Measurements from ENCODE around the gene OTOS. TPM values are rescaled to one million over a fixed set of nuclear protein-coding genes. Genes with fewer than 3 reads are reported as not detected.

Gene OTOS
- total and polyA plus RNA-seq, 2 of the 4 experiments (the other 2 are of a cell fraction) = 0.34 TPM; not detected in 1

- peak overlapping the region; percentile 54 for H2AFZ ChIP-seq (replicated peaks; ENCODE audit: low read length, poor library complexity)
- H3K9ac ChIP-seq (ENCODE audit: low read depth, low read length) = no peak overlapping the region
- no peak overlapping the region for H4K5ac ChIP-seq (ENCODE audit: low read depth, low read length)
- no peaks in the 10 kb centered on the region for H3K36me3 ChIP-seq (ENCODE audit: control insufficient read depth, insufficient read depth, low read length)
- no peak overlapping the region for H2BK15ac ChIP-seq (ENCODE audit: low read depth, low read length)
- no peak overlapping the region for H3K4me3 ChIP-seq (ENCODE audit: insufficient read depth, low read depth, low read length)
- ChIA-PET CTCF (interaction anchor here (1.0 to 1.1 kb wide), 3 partner anchors 9 to 74 kb away, joined by 3 read pairs; no protein-coding TSS in a partner anchor), POLR2A (ENCODE audit: unreplicated experiment) (no interaction called here)
- no peaks in the 10 kb centered on the region for H3K79me1 ChIP-seq (ENCODE audit: low read depth in 1 of 2, low read length in 2 of 2)
- WGBS, 2 experiments (ENCODE audit: extremely low coverage in 2 of 2, insufficient read length in 1 of 2) = no CpG with 5 or more reads among the region's 6 CpGs
- H3K27ac ChIP-seq (ENCODE audit: insufficient read depth, low read length) = no peak overlapping the region
- H2BK20ac ChIP-seq (ENCODE audit: low read depth, low read length) = no peak overlapping the region
- peak overlapping the region; percentile 36; the same call in 1 of the 2 replicates for H3K4me2 ChIP-seq (ENCODE audit: low read depth, low read length)
- H4K8ac ChIP-seq (ENCODE audit: low read depth in 2 of 2, low read length in 2 of 2) = no peak overlapping the region
- dilution Hi-C loops (cut with HindIII; ENCODE audit: low sequenced_read_pairs, unreplicated experiment) (no loop called here), in situ Hi-C loops (cut with MboI; ENCODE audit: low sequenced_read_pairs) (no loop called here), intact Hi-C loops (cut with micrococcal nuclease) (no loop called here)
- no peak overlapping the region for H2BK120ac ChIP-seq (ENCODE audit: low read depth, low read length)
- H3K9me3 ChIP-seq (ENCODE audit: control insufficient read depth, insufficient read depth, low read length) = peaks cover 4% of the 10 kb centered on the region; the same call in 1 of the 2 replicates
- H3K27me3 ChIP-seq (ENCODE audit: control insufficient read depth, insufficient read depth, low read length) = peaks cover 53% of the 10 kb centered on the region
- BruUV-seq (replicated peaks) = no TSS peak
- no peak overlapping the region for H2BK5ac ChIP-seq (ENCODE audit: low read depth, low read length, poor library complexity, severe bottlenecking)
- ATAC-seq (ENCODE audit: low read depth) = peak; percentile 88
- no peak overlapping the region for H3K14ac ChIP-seq (replicated peaks; ENCODE audit: low read depth, low read length)
- H3K4me1 ChIP-seq (ENCODE audit: control insufficient read depth, insufficient read depth, low read length) = peaks cover 3% of the 10 kb centered on the region; the same call in 1 of the 2 replicates
- H3K56ac ChIP-seq (ENCODE audit: extremely low read depth, insufficient read depth, low read length) = no peak overlapping the region
- H4K20me1 ChIP-seq (ENCODE audit: insufficient read depth, low read length) = no peaks in the 10 kb centered on the region
- H2AK9ac ChIP-seq (replicated peaks; ENCODE audit: low read depth, low read length, poor library complexity) = peak overlapping the region; percentile 57
- H3K9me1 ChIP-seq (ENCODE audit: insufficient read depth, low read length) = no peaks in the 10 kb centered on the region
- no peak for TF ChIP-seq RAD21 (IDR thresholded peaks at IDR 0.05; ENCODE audit: low read length)
- TF ChIP-seq USF2 (IDR thresholded peaks at IDR 0.05; ENCODE audit: low read depth, low read length) = no peak
- TF ChIP-seq ELK1 (IDR thresholded peaks at IDR 0.05; ENCODE audit: borderline replicate concordance, low read depth, low read length) = no peak
- TF ChIP-seq MAFK (IDR thresholded peaks at IDR 0.05; ENCODE audit: low read depth, low read length) = no peak
- peak; percentile 25; the same call in 1 of the 2 replicates for TF ChIP-seq CTCF (conservative IDR thresholded peaks at IDR 0.05; ENCODE audit: low read depth, low read length)
- no peak for TF ChIP-seq NFE2L2 (IDR thresholded peaks at IDR 0.05; ENCODE audit: low read depth, low read length)
- no peak for TF ChIP-seq SMC3 (IDR thresholded peaks at IDR 0.05; ENCODE audit: low read depth, low read length)
- no peak for TF ChIP-seq FOS (IDR thresholded peaks at IDR 0.05; ENCODE audit: low read depth, low read length)
- peak; percentile 25 for DNase-seq
- H3K23ac ChIP-seq (ENCODE audit: low read depth, low read length) = no peak overlapping the region
- H2AK5ac ChIP-seq (ENCODE audit: low read depth, low read length) = no peak overlapping the region
- H3K18ac ChIP-seq (ENCODE audit: low read depth, low read length) = no peak overlapping the region
- no peak overlapping the region for H4K91ac ChIP-seq (ENCODE audit: insufficient read depth, low read depth, low read length)
- no peak overlapping the region for H3K4ac ChIP-seq (ENCODE audit: low read depth, low read length)
These were observed 29.9 kb upstream of the OTOS start for GRCh38 chr2:240170354-240170735.

Data from IMR-90 (cell line).